Measurements from ENCODE around the gene PIKFYVE.

- TF ChIP-seq, protein P1, sequence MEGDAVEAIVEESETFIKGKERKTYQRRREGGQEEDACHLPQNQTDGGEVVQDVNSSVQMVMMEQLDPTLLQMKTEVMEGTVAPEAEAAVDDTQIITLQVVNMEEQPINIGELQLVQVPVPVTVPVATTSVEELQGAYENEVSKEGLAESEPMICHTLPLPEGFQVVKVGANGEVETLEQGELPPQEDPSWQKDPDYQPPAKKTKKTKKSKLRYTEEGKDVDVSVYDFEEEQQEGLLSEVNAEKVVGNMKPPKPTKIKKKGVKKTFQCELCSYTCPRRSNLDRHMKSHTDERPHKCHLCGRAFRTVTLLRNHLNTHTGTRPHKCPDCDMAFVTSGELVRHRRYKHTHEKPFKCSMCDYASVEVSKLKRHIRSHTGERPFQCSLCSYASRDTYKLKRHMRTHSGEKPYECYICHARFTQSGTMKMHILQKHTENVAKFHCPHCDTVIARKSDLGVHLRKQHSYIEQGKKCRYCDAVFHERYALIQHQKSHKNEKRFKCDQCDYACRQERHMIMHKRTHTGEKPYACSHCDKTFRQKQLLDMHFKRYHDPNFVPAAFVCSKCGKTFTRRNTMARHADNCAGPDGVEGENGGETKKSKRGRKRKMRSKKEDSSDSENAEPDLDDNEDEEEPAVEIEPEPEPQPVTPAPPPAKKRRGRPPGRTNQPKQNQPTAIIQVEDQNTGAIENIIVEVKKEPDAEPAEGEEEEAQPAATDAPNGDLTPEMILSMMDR (conservative IDR thresholded peaks at IDR 0.05; ENCODE audit: low read depth, low read length), result no peak
- no peak for TF ChIP-seq EZH2 (IDR thresholded peaks at IDR 0.05; ENCODE audit: borderline replicate concordance, low read depth, low read length, poor library complexity, severe bottlenecking)
Observed at GRCh38 chr2:208369091-208369490, 103.0 kb downstream of the PIKFYVE start.

Data from A673 (cell line).